GM23248 (cell line): ENCODE measurements around the gene ZNF536. TPM values are rescaled to one million over a fixed set of nuclear protein-coding genes. Genes with fewer than 3 reads are reported as not detected.

Source experiments
- DNase-seq: peaks from one replicate; pipeline ENCODE4 v3.0.0-alpha.2; 2015
- H2AFZ ChIP-seq: fragments of 200-600 bp; sonication (generic); 2 replicates; pipeline ENCODE4 v1.6.1; 2016; ENCODE audit warnings: antibody characterized with exemption
- H3F3A ChIP-seq: fragments of 200-600 bp; sonication (generic); 2 replicates; pipeline ENCODE4 v1.6.1; 2016; ENCODE audit warnings: mild to moderate bottlenecking, antibody characterized with exemption, mixed run types; ENCODE audit not compliant: insufficient read depth
- H3K27ac ChIP-seq: fragments of 200-600 bp; sonication (generic); 2 replicates; pipeline ENCODE4 v1.5.1; 2016; ENCODE audit warnings: mild to moderate bottlenecking
- H3K27me3 ChIP-seq: fragments of 200-600 bp; sonication (generic); replicated peaks from 2 replicates; pipeline ENCODE4 v1.6.1; 2016; ENCODE audit warnings: mild to moderate bottlenecking; ENCODE audit not compliant: insufficient read depth
- H3K36me3 ChIP-seq: fragments of 200-600 bp; sonication (generic); 2 replicates; pipeline ENCODE4 v1.6.1; 2016; ENCODE audit warnings: low read depth, mild to moderate bottlenecking
- H3K4me1 ChIP-seq: fragments of 200-600 bp; sonication (generic); 2 replicates; pipeline ENCODE4 v1.6.1; 2016; ENCODE audit warnings: mild to moderate bottlenecking; ENCODE audit not compliant: insufficient read depth
- H3K4me2 ChIP-seq: fragments of 200-600 bp; sonication (generic); one replicate; pipeline ENCODE4 v1.6.1; 2016; ENCODE audit warnings: mild to moderate bottlenecking; ENCODE audit not compliant: unreplicated experiment
- H3K4me3 ChIP-seq: fragments of 200-600 bp; sonication (generic); 2 replicates; pipeline ENCODE4 v1.5.1; 2016; ENCODE audit warnings: mild to moderate bottlenecking
- H3K79me2 ChIP-seq: fragments of 200-600 bp; sonication (generic); 2 replicates; pipeline ENCODE4 v1.6.1; 2016; ENCODE audit warnings: mild to moderate bottlenecking; ENCODE audit not compliant: insufficient read depth
- H3K9ac ChIP-seq: fragments of 200-600 bp; sonication (generic); 2 replicates; pipeline ENCODE4 v1.6.1; 2016; ENCODE audit warnings: mild to moderate bottlenecking
- H3K9me2 ChIP-seq: fragments of 200-600 bp; sonication (generic); 2 replicates; pipeline ENCODE4 v1.6.1; 2016; ENCODE audit warnings: mixed run types, mild to moderate bottlenecking, moderate library complexity; ENCODE audit not compliant: insufficient read depth
- H3K9me3 ChIP-seq: fragments of 200-600 bp; sonication (generic); one replicate; pipeline ENCODE4 v1.6.1; 2017; ENCODE audit warnings: low read depth
- H4K20me1 ChIP-seq: fragments of 200-600 bp; sonication (generic); 2 replicates; pipeline ENCODE4 v1.6.0; 2016; ENCODE audit not compliant: insufficient read depth
- EZH2 ChIP-seq: fragments of 200-600 bp; sonication (generic); IDR thresholded peaks from 2 replicates; pipeline ENCODE4 v1.6.1; 2018; ENCODE audit warnings: antibody characterized with exemption, mild to moderate bottlenecking; ENCODE audit not compliant: insufficient read depth, poor library complexity, severe bottlenecking
- EZH2phosphoT487 ChIP-seq: fragments of 200-600 bp; sonication (generic); IDR thresholded peaks from 2 replicates; pipeline ENCODE4 v1.6.1; 2018; ENCODE audit warnings: antibody characterized with exemption, moderate library complexity, mild to moderate bottlenecking, low read depth; ENCODE audit not compliant: insufficient read depth
- WGBS, 2 experiments: methylation state at CpG; one replicate each; pipeline ENCODE4 v1.1.6; 2015 to 2017; ENCODE audit warnings: low lambda C conversion rate in 2 of 2, low coverage in 1 of 2; ENCODE audit errors: missing lambda C conversion rate in 2 of 2; 5-methylcytosine and 5-hydroxymethylcytosine counted together
- in situ Hi-C: fragments of 300-500 bp; cut with MboI; formaldehyde crosslinking; loops from 2 replicates; pipeline ENCODE4 v1.15.0; 2020
- polyA plus RNA-seq: library from polyadenylated mRNA; unstranded; fragments of >200 nt; fragmentation: Nextera tagmentation; extraction: Ambion mirVana; gene quantifications from 2 replicates; pipeline ENCODE4 v1.2.1, GENCODE V29; 2016
- total RNA-seq: library from RNA; depleted of rRNA; stranded (reverse); fragments of >200 nt; shearing (Covaris generic); gene quantifications from 2 replicates; pipeline ENCODE4 v1.2.3, GENCODE V29; 2014

The ZNF536 gene
- total and polyA plus RNA-seq, 2 experiments from 2014 or later = 0.35 to 0.43 TPM

GRCh38 chr19:30388327-30388726 is 16.1 kb downstream of the ZNF536 start:
- H3K9me3 ChIP-seq = no peaks in the 10 kb centered on the region
- H3K36me3 ChIP-seq = no peaks in the 10 kb centered on the region
- WGBS, 2 experiments = 61 to 62% methylated on average over 9 of the region's 9 CpGs
- H3K27me3 ChIP-seq = no peaks in the 10 kb centered on the region
- no peaks in the 10 kb centered on the region for H3K4me1 ChIP-seq
- H3K4me2 ChIP-seq = no peak overlapping the region
- H4K20me1 ChIP-seq = no peaks in the 10 kb centered on the region
- H3F3A ChIP-seq = no peaks in the 10 kb centered on the region
- H3K79me2 ChIP-seq = no peaks in the 10 kb centered on the region
- no peak overlapping the region for H3K27ac ChIP-seq
- H3K9ac ChIP-seq = no peak overlapping the region
- TF ChIP-seq EZH2 (no peak), EZH2phosphoT487 (no peak)
- no peak overlapping the region for H2AFZ ChIP-seq
- H3K9me2 ChIP-seq = no peaks in the 10 kb centered on the region
- H3K4me3 ChIP-seq = no peak overlapping the region
- DNase-seq = no peak
- in situ Hi-C loops = no loop called here

GRCh38 chr19:30388819-30389218 is 16.6 kb downstream of the ZNF536 start:
- Histone ChIP-seq H3K79me2 (no peaks in the 10 kb centered on the region), H3K36me3 (no peaks in the 10 kb centered on the region), H3K27ac (no peak overlapping the region), H3K27me3 (no peaks in the 10 kb centered on the region), H3K9me2 (no peaks in the 10 kb centered on the region), H2AFZ (no peak overlapping the region), H3K4me3 (no peak overlapping the region), H3K9me3 (no peaks in the 10 kb centered on the region), H3F3A (no peaks in the 10 kb centered on the region), H3K4me1 (no peaks in the 10 kb centered on the region), H4K20me1 (no peaks in the 10 kb centered on the region), H3K9ac (no peak overlapping the region), H3K4me2 (no peak overlapping the region)
- no peak for DNase-seq
- WGBS, 2 experiments = 73 to 82% methylated on average over 5 of the region's 5 CpGs
- no peak for TF ChIP-seq EZH2phosphoT487
- TF ChIP-seq EZH2 = no peak
- in situ Hi-C loops = no loop called here

GRCh38 chr19:30390356-30390988 is 18.3 kb downstream of the ZNF536 start:
- no peak for DNase-seq
- no peaks in the 10 kb centered on the region for H4K20me1 ChIP-seq
- no peaks in the 10 kb centered on the region for H3F3A ChIP-seq
- no peak for TF ChIP-seq EZH2phosphoT487
- TF ChIP-seq EZH2 = no peak
- H3K4me2 ChIP-seq = no peak overlapping the region
- H3K4me3 ChIP-seq = no peak overlapping the region
- no peak overlapping the region for H3K9ac ChIP-seq
- no peak overlapping the region for H2AFZ ChIP-seq
- no peak overlapping the region for H3K27ac ChIP-seq
- H3K9me3 ChIP-seq = no peaks in the 10 kb centered on the region
- no peaks in the 10 kb centered on the region for H3K36me3 ChIP-seq
- no peaks in the 10 kb centered on the region for H3K9me2 ChIP-seq
- H3K79me2 ChIP-seq = no peaks in the 10 kb centered on the region
- H3K27me3 ChIP-seq = no peaks in the 10 kb centered on the region
- WGBS, 2 experiments = 80 to 87% methylated on average over 9 of the region's 9 CpGs
- in situ Hi-C loops = no loop called here
- no peaks in the 10 kb centered on the region for H3K4me1 ChIP-seq

GRCh38 chr19:30391052-30391451 is 18.9 kb downstream of the ZNF536 start:
- Histone ChIP-seq H3K27me3 (no peaks in the 10 kb centered on the region), H4K20me1 (no peaks in the 10 kb centered on the region), H3K79me2 (no peaks in the 10 kb centered on the region), H3K4me1 (no peaks in the 10 kb centered on the region), H3K9ac (no peak overlapping the region), H3K4me3 (no peak overlapping the region), H3K9me3 (no peaks in the 10 kb centered on the region), H3K27ac (no peak overlapping the region), H2AFZ (no peak overlapping the region), H3K36me3 (no peaks in the 10 kb centered on the region), H3K4me2 (no peak overlapping the region), H3F3A (no peaks in the 10 kb centered on the region), H3K9me2 (no peaks in the 10 kb centered on the region)
- DNase-seq = no peak
- in situ Hi-C loops = no loop called here
- no peak for TF ChIP-seq EZH2phosphoT487
- 82 to 92% methylated on average over 5 of the region's 5 CpGs for WGBS, 2 experiments
